Gastrocnemius medialis (tissue), 4 donors: ENCODE measurements around the gene IGF1R.

Experiments
- CTCF ChIP-seq, 5 experiments: fragments of 450-650 bp in 3 of 5; fragments of 200-600 bp in 2 of 5; sonication (generic) in 2 of 5; IDR thresholded peaks in 4 of 5; conservative IDR thresholded peaks in 1 of 5; 1 replicate in 4 of 5; 2 replicates in 1 of 5; pipeline ENCODE4 v1.5.1; 2016 to 2019; ENCODE audit warnings: antibody characterized with exemption in 5 of 5, mild to moderate bottlenecking in 3 of 5, moderate library complexity in 3 of 5
- POLR2A ChIP-seq, 2 donors: fragments of 450-650 bp; IDR thresholded peaks; one replicate each; pipeline ENCODE4 v1.6.1; 2017; ENCODE audit warnings: antibody characterized with exemption in 2 of 2, mild to moderate bottlenecking in 2 of 2, moderate library complexity in 2 of 2

- no peak for TF ChIP-seq CTCF (IDR thresholded peaks at IDR 0.05 in 4 of 5, conservative IDR thresholded peaks at IDR 0.05 in 1 of 5)
- TF ChIP-seq POLR2A (IDR thresholded peaks at IDR 0.05) = no peak
Observed at GRCh38 chr15:98723195-98723594, 74.9 kb downstream of the IGF1R start.
